ENCODE measurements around the gene TTLL10.
A peak's percentile ranks its signal among the peaks of the same experiment; 100 is the strongest.
"Not testable (repeated sequence)": the region's sequence is repeated elsewhere in the genome, so short reads cannot be mapped to it uniquely, and the experiment has no call there.

The TTLL10 gene

GRCh38 chr1:1142352-1142751 is 31.3 kb upstream of the TTLL10 start:
- not testable (repeated sequence) for DNase-seq

- no peak for DNase-seq
Observed at GRCh38 chr1:1142844-1143243, 30.8 kb upstream of the TTLL10 start.

- no peak for DNase-seq
Observed at GRCh38 chr1:1143636-1144035, 30.0 kb upstream of the TTLL10 start.

GRCh38 chr1:1144122-1144842 is 29.4 kb upstream of the TTLL10 start:
- peak; percentile 97 for DNase-seq

- peak; percentile 68 for DNase-seq
Observed at GRCh38 chr1:1144843-1145546, 28.7 kb upstream of the TTLL10 start.

- DNase-seq = no peak
Observed at GRCh38 chr1:1145547-1145914, 28.1 kb upstream of the TTLL10 start.

GRCh38 chr1:1146026-1146425 is 27.7 kb upstream of the TTLL10 start:
- DNase-seq = no peak

- DNase-seq = no peak
Observed at GRCh38 chr1:1146596-1146995, 27.1 kb upstream of the TTLL10 start.

GRCh38 chr1:1148061-1148460 is 25.6 kb upstream of the TTLL10 start:
- DNase-seq = no peak

- DNase-seq = no peak
Observed at GRCh38 chr1:1148569-1148968, 25.1 kb upstream of the TTLL10 start.

- DNase-seq = no peak
Observed at GRCh38 chr1:1149416-1149815, 24.3 kb upstream of the TTLL10 start.

GRCh38 chr1:1150100-1150499 is 23.6 kb upstream of the TTLL10 start:
- DNase-seq = no peak

- DNase-seq = no peak
Observed at GRCh38 chr1:1151306-1151705, 22.4 kb upstream of the TTLL10 start.

GRCh38 chr1:1152431-1152830 is 21.2 kb upstream of the TTLL10 start:
- not testable (repeated sequence) for DNase-seq

GRCh38 chr1:1153215-1153614 is 20.5 kb upstream of the TTLL10 start:
- DNase-seq = not testable (repeated sequence)

- no peak for DNase-seq
Observed at GRCh38 chr1:1153874-1154273, 19.8 kb upstream of the TTLL10 start.

GRCh38 chr1:1155258-1155657 is 18.4 kb upstream of the TTLL10 start:
- no peak for DNase-seq

- no peak for DNase-seq
Observed at GRCh38 chr1:1156140-1157032, 17.3 kb upstream of the TTLL10 start.

- DNase-seq = no peak
Observed at GRCh38 chr1:1157033-1157365, 16.7 kb upstream of the TTLL10 start.

GRCh38 chr1:1157426-1157913 is 16.2 kb upstream of the TTLL10 start:
- peak; percentile 98 for DNase-seq

GRCh38 chr1:1157914-1158710 is 15.6 kb upstream of the TTLL10 start:
- peak; percentile 83 for DNase-seq

GRCh38 chr1:1160281-1160930 is 13.3 kb upstream of the TTLL10 start:
- DNase-seq = no peak
